ACC112 (cell line): Measurements from ENCODE around the gene MYO19.

Experiments
- H2AFZ ChIP-seq: fragments of 200-600 bp; sonication (generic); one replicate; pipeline ENCODE4 v1.6.0; 2017; ENCODE audit warnings: antibody characterized with exemption, low read length; ENCODE audit not compliant: unreplicated experiment
- H3K27ac ChIP-seq: fragments of 200-600 bp; sonication (generic); 2 replicates; pipeline ENCODE4 v1.5.1; 2014; ENCODE audit warnings: low read depth, mild to moderate bottlenecking, antibody characterized with exemption, low read length, moderate library complexity
- H3K27me3 ChIP-seq: fragments of 200-600 bp; sonication (generic); 2 replicates; pipeline ENCODE4 v1.6.1; 2014; ENCODE audit warnings: mild to moderate bottlenecking, antibody characterized with exemption, low read length, moderate library complexity, mixed read lengths; ENCODE audit not compliant: insufficient read depth
- H3K36me3 ChIP-seq: fragments of 200-600 bp; sonication (generic); 2 replicates; pipeline ENCODE4 v1.6.1; 2016; ENCODE audit warnings: mild to moderate bottlenecking, antibody characterized with exemption, low read length, moderate library complexity, mixed read lengths; ENCODE audit not compliant: insufficient read depth
- H3K4me1 ChIP-seq: fragments of 200-600 bp; sonication (generic); one replicate; pipeline ENCODE4 v1.6.1; 2016; ENCODE audit warnings: low read length, mixed read lengths; ENCODE audit not compliant: insufficient read depth, unreplicated experiment, control insufficient read depth
- H3K4me3 ChIP-seq: fragments of 200-600 bp; sonication (generic); 2 replicates; pipeline ENCODE4 v1.5.1; 2014; ENCODE audit warnings: mild to moderate bottlenecking, low read depth, low read length
- H3K79me2 ChIP-seq: fragments of 200-600 bp; sonication (generic); one replicate; pipeline ENCODE4 v1.6.0; 2016; ENCODE audit warnings: low read length; ENCODE audit not compliant: control insufficient read depth, unreplicated experiment, insufficient read depth

The MYO19 gene, protein sequence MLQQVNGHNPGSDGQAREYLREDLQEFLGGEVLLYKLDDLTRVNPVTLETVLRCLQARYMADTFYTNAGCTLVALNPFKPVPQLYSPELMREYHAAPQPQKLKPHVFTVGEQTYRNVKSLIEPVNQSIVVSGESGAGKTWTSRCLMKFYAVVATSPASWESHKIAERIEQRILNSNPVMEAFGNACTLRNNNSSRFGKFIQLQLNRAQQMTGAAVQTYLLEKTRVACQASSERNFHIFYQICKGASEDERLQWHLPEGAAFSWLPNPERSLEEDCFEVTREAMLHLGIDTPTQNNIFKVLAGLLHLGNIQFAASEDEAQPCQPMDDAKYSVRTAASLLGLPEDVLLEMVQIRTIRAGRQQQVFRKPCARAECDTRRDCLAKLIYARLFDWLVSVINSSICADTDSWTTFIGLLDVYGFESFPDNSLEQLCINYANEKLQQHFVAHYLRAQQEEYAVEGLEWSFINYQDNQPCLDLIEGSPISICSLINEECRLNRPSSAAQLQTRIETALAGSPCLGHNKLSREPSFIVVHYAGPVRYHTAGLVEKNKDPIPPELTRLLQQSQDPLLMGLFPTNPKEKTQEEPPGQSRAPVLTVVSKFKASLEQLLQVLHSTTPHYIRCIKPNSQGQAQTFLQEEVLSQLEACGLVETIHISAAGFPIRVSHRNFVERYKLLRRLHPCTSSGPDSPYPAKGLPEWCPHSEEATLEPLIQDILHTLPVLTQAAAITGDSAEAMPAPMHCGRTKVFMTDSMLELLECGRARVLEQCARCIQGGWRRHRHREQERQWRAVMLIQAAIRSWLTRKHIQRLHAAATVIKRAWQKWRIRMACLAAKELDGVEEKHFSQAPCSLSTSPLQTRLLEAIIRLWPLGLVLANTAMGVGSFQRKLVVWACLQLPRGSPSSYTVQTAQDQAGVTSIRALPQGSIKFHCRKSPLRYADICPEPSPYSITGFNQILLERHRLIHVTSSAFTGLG

DNA sequence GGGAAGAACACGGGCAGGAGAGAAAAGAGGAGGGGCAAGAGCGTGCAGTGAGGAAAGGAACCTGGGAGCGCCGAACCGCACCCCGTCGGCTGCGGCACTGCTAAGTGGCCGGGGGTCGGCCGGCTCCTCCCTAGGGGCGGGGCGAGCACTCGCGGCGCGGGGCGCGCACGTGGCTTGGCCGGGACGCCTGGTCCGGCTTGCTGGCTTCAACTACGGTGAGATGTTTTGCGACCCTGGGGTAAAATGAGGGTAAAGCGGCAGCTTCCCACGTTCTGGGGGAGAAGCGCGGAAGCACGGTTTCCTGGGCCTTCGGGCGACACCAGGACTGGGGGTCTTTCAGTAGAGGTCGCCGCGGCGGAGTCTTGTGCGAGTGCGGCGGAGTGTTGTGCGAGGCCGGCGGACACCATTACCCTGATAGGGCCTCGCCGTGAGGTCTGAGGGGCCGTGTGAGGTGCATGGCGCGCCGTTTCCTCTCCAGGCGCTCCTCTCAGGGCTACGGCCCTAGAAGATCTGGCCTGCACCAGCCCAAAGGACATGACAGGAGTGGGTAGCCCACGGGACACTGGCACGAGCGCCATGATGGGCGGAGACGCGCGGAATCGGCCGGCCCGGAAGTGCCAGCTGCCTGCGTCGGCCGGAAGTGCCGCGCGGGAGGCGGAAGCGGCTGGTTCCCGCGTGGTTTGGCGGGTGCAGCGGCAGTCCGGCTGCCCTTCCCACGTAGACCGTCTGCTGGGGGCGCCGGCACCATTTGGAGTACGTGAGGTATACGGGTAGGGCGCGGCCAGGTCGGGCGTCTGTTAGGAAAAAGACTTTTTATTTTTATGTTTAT, at the start of gene MYO19, which contains the start of gene PIGW:
TSS of gene MYO19 (minus strand) at position 29 of the 829 bp plus-strand sequence. CDS start 2,330 bp downstream, outside the sequence.
TSS of gene PIGW (plus strand) at position 148 of the 829 bp plus-strand sequence. CDS start 2,115 bp downstream, outside the sequence.
- Histone ChIP-seq H2AFZ (peak within 1 kb of the TSS; percentile 85), H3K36me3 (peaks cover 34% of the 10 kb centered on the region)

DNA sequence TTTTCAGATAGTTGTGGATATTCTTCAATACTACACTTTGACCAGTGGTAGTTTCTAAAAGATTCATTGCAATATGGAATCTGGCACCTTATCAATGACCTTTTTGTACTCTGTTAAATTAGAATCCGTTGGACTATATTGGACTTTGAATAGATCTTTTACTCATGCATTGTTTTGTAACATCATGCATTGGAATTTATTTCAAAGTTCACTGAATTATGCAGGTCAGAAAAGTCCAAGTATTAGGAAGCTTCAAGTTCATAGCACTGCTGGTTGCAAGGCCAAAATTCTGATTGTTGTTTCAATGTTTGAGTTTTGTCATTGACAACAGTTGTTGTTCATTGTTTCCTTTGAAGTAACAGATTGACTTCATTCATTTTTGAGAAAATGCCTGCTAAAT, 49.1 kb upstream of the MYO19 start:
- Histone ChIP-seq H3K27ac (no peak overlapping the region), H3K79me2 (peaks cover 11% of the 10 kb centered on the region), H3K36me3 (peaks cover 39% of the 10 kb centered on the region), H3K27me3 (no peaks in the 10 kb centered on the region), H3K4me3 (no peak overlapping the region), H2AFZ (no peak overlapping the region), H3K4me1 (peaks cover 1% of the 10 kb centered on the region)

More for the DNA sequence above, at the start of gene MYO19, which contains the start of gene PIGW:
- no peaks in the 10 kb centered on the region for H3K27me3 ChIP-seq
- H3K4me1 ChIP-seq: peaks cover 15% of the 10 kb centered on the region
- H3K4me3 ChIP-seq: peak within 1 kb of the TSS; percentile 95
- peaks cover 55% of the 10 kb centered on the region for H3K79me2 ChIP-seq
- H3K27ac ChIP-seq: peak within 1 kb of the TSS; percentile 94

DNA sequence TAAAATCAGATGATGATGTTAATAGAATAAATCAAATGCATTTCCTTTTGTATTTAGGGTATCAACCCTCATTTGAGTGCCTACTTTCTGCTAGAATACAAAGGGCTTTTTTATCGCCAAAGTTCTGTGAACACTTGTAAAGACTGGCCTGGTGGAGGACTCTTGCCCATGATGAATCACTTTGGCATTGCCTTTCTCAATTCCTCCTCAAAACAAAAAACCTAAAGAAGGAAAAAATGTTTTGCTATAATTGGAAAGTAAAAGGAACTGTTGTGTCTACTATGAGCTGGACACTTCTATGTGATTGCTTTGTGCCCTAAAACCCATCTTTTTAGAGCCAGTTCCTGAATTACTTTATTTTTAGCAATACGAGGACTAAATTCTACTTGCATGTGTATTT, 44.0 kb upstream of the MYO19 start:
- H3K36me3 ChIP-seq: peaks cover 31% of the 10 kb centered on the region
- peaks cover 5% of the 10 kb centered on the region for H3K4me1 ChIP-seq
- H3K79me2 ChIP-seq: peaks cover 46% of the 10 kb centered on the region
- H3K27me3 ChIP-seq: no peaks in the 10 kb centered on the region
- no peak overlapping the region for H3K27ac ChIP-seq
- H3K4me3 ChIP-seq: no peak overlapping the region
- H2AFZ ChIP-seq: no peak overlapping the region

- Histone ChIP-seq H3K4me3 (no peak overlapping the region), H3K4me1 (peaks cover 5% of the 10 kb centered on the region), H3K79me2 (peaks cover 60% of the 10 kb centered on the region), H3K27ac (no peak overlapping the region), H3K36me3 (peaks cover 27% of the 10 kb centered on the region), H3K27me3 (no peaks in the 10 kb centered on the region), H2AFZ (no peak overlapping the region)
These were observed 42.1 kb upstream of the MYO19 start for GRCh38 chr17:36576793-36577192.

- Histone ChIP-seq H3K4me3 (no peak overlapping the region), H2AFZ (no peak overlapping the region), H3K36me3 (peaks cover 28% of the 10 kb centered on the region), H3K27me3 (no peaks in the 10 kb centered on the region), H3K4me1 (peaks cover 5% of the 10 kb centered on the region), H3K27ac (no peak overlapping the region), H3K79me2 (peaks cover 60% of the 10 kb centered on the region)
These were observed 40.4 kb upstream of the MYO19 start for GRCh38 chr17:36575028-36575427.

DNA sequence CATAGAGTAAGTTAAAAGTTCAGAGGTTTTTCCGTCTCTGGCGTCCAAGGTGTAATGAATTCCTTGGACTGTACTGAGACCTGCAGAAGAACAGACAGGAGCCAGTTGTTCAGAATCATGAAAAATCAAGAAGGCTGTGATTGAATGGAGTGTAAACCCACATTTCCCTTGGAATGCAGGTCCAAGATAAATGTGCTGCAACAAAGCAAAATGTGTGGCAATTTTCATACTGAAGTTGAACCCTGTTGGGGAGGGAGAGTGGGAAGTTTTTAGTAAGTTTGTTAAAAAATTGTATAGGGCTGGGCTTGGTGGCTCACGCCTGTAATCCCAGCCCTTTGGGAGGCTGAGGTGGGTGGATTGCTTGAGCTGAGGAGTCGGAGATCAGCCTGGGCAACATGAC, 31.4 kb upstream of the MYO19 start:
- peaks cover 51% of the 10 kb centered on the region for H3K79me2 ChIP-seq
- no peak overlapping the region for H2AFZ ChIP-seq
- peaks cover 34% of the 10 kb centered on the region for H3K36me3 ChIP-seq
- H3K27ac ChIP-seq: no peak overlapping the region
- H3K4me1 ChIP-seq: no peaks in the 10 kb centered on the region
- no peaks in the 10 kb centered on the region for H3K27me3 ChIP-seq
- no peak overlapping the region for H3K4me3 ChIP-seq

DNA sequence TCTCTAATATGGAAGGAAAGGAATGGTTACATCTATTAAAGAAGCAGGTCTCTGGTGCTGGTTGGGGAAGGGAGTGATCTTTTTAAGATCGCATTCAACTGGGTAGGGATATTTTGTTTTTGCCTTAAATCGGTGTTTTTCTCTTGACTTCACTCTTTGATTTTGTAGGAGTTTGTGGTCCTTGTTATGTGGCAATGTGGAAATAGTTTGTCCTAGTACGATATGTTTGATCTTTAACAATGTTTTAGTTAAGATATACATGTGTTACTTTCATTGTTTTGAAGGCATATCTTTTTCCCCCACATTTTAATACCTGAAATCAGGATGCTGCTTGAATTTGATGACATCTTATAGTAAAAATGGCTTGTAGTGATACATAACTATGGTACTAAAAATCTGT, 18.8 kb upstream of the MYO19 start:
- Histone ChIP-seq H3K36me3 (peaks cover 23% of the 10 kb centered on the region; the same call in 1 of the 2 replicates), H3K27me3 (no peaks in the 10 kb centered on the region), H3K4me3 (no peak overlapping the region), H3K4me1 (peaks cover 9% of the 10 kb centered on the region), H3K27ac (no peak overlapping the region), H3K79me2 (peaks cover 90% of the 10 kb centered on the region), H2AFZ (no peak overlapping the region)

DNA sequence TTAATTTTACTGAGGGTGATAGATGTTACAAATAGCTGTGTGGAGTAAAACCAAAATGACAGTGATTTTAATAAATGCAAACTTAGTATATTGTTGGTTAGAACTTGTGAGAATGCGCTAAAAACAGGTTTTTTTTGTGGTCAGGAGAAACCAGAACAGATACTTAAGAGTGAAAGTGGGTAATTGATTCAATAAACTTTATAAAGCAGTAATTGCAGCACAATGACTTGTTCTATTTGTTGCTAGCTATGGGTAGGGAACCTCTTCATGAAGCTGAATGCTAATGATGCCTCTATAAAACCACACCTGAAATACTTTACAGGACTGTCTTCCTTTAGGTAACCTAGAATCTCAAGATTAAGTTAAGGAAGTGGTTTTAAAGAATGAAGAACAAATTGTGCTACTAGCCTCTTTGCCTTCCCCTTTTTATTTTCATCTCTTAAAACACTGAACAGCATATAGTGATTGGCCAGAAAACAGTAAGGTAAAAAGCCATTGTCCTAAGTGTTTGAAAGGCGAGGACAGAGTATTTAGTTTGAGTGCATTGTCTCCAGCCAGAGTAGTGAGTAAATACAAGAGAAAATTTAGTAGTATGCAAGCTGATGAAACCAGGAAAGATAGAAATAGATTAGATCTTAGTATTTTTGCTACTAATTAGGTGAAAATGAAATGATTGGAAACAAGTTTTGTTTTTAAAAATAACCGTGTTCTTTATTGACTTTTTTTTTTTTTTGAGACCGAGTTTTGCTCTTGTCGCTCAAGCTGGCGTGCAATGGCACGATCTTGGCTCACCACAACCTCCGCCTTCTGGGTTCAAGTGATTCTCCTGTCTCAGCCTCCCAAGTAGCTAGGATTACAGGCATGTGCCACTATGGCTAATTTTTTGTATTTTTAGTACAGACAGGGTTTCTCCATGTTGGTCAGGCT, 16.1 kb upstream of the MYO19 start:
- Histone ChIP-seq H3K4me1 (peaks cover 22% of the 10 kb centered on the region), H3K27ac (no peak overlapping the region), H3K4me3 (no peak overlapping the region)

DNA sequence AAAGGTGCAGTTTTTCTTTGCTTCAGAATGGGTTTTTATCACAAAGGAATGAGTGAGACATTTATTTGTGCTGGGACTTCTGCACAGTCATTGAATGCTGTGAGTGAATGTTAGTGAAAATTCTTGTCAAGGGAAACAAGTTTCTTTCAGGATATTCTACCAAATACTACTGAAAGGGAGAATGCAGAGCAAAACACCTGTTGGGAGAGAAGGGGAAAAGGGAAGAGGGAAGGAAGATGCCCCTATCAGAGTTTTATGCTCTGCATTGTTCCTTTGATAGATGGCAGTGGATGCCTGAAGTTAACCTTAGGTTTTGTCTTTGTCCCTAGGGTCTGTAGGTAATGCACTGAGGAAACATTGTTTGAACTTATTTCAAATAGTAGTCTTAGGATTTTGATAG, 13.1 kb upstream of the MYO19 start:
- no peaks in the 10 kb centered on the region for H3K27me3 ChIP-seq
- H3K4me3 ChIP-seq: peak overlapping the region; percentile 98
- peaks cover 19% of the 10 kb centered on the region for H3K36me3 ChIP-seq
- H3K4me1 ChIP-seq: peaks cover 32% of the 10 kb centered on the region
- no peak overlapping the region for H3K27ac ChIP-seq
- H2AFZ ChIP-seq: no peak overlapping the region
- H3K79me2 ChIP-seq: peaks cover 88% of the 10 kb centered on the region

More for the DNA sequence above, 16.1 kb upstream of the MYO19 start:
- H2AFZ ChIP-seq: no peak overlapping the region
- H3K27me3 ChIP-seq: no peaks in the 10 kb centered on the region
- peaks cover 98% of the 10 kb centered on the region for H3K79me2 ChIP-seq
- H3K36me3 ChIP-seq: peaks cover 24% of the 10 kb centered on the region
